ENCODE data around the gene HDX. TPM values are rescaled to one million over a fixed set of nuclear protein-coding genes. Genes with fewer than 3 reads are reported as not detected.

The HDX gene
- polyA plus RNA-seq, 1 donor from 2014 or later: 3.1 TPM

- Histone ChIP-seq H3K9me3 (ENCODE audit: low read length) (no peaks in the 10 kb centered on the region), H3K4me3 (ENCODE audit: low read length) (no peak overlapping the region), H3K27ac (ENCODE audit: low read length) (no peak overlapping the region), H3F3A (ENCODE audit: insufficient read depth, low read length, poor library complexity, severe bottlenecking) (no peaks in the 10 kb centered on the region), H3K9ac (ENCODE audit: low read length) (no peak overlapping the region), H3K79me2 (replicated peaks; ENCODE audit: insufficient read depth, low read length) (no peaks in the 10 kb centered on the region), H4K20me1 (ENCODE audit: insufficient read depth) (no peaks in the 10 kb centered on the region), H3K36me3 (ENCODE audit: insufficient read depth, low read length) (no peaks in the 10 kb centered on the region), H3K9me2 (ENCODE audit: insufficient read depth, low read length) (no peaks in the 10 kb centered on the region), H2AFZ (ENCODE audit: low read depth, low read length) (no peak overlapping the region), H3K27me3 (ENCODE audit: insufficient read depth, low read depth, low read length) (no peaks in the 10 kb centered on the region), H3K4me2 (ENCODE audit: low read length) (no peak overlapping the region)
- no peak for TF ChIP-seq POLR2AphosphoS5 (IDR thresholded peaks at IDR 0.05)
- no peak for TF ChIP-seq RAD21 (conservative IDR thresholded peaks at IDR 0.05)
- TF ChIP-seq SMC3 (conservative IDR thresholded peaks at IDR 0.05; ENCODE audit: poor library complexity): no peak
- TF ChIP-seq, protein P1, sequence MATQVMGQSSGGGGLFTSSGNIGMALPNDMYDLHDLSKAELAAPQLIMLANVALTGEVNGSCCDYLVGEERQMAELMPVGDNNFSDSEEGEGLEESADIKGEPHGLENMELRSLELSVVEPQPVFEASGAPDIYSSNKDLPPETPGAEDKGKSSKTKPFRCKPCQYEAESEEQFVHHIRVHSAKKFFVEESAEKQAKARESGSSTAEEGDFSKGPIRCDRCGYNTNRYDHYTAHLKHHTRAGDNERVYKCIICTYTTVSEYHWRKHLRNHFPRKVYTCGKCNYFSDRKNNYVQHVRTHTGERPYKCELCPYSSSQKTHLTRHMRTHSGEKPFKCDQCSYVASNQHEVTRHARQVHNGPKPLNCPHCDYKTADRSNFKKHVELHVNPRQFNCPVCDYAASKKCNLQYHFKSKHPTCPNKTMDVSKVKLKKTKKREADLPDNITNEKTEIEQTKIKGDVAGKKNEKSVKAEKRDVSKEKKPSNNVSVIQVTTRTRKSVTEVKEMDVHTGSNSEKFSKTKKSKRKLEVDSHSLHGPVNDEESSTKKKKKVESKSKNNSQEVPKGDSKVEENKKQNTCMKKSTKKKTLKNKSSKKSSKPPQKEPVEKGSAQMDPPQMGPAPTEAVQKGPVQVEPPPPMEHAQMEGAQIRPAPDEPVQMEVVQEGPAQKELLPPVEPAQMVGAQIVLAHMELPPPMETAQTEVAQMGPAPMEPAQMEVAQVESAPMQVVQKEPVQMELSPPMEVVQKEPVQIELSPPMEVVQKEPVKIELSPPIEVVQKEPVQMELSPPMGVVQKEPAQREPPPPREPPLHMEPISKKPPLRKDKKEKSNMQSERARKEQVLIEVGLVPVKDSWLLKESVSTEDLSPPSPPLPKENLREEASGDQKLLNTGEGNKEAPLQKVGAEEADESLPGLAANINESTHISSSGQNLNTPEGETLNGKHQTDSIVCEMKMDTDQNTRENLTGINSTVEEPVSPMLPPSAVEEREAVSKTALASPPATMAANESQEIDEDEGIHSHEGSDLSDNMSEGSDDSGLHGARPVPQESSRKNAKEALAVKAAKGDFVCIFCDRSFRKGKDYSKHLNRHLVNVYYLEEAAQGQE (IDR thresholded peaks at IDR 0.05; ENCODE audit: borderline replicate concordance): no peak
- TF ChIP-seq, protein P2, sequence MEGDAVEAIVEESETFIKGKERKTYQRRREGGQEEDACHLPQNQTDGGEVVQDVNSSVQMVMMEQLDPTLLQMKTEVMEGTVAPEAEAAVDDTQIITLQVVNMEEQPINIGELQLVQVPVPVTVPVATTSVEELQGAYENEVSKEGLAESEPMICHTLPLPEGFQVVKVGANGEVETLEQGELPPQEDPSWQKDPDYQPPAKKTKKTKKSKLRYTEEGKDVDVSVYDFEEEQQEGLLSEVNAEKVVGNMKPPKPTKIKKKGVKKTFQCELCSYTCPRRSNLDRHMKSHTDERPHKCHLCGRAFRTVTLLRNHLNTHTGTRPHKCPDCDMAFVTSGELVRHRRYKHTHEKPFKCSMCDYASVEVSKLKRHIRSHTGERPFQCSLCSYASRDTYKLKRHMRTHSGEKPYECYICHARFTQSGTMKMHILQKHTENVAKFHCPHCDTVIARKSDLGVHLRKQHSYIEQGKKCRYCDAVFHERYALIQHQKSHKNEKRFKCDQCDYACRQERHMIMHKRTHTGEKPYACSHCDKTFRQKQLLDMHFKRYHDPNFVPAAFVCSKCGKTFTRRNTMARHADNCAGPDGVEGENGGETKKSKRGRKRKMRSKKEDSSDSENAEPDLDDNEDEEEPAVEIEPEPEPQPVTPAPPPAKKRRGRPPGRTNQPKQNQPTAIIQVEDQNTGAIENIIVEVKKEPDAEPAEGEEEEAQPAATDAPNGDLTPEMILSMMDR (IDR thresholded peaks at IDR 0.05; ENCODE audit: poor library complexity, severe bottlenecking): no peak
- no peak for TF ChIP-seq TAF1 (IDR thresholded peaks at IDR 0.05; ENCODE audit: low read depth)
- TF ChIP-seq MXI1 (conservative IDR thresholded peaks at IDR 0.05; ENCODE audit: poor library complexity, severe bottlenecking): no peak
- TF ChIP-seq EZH2 (IDR thresholded peaks at IDR 0.05; ENCODE audit: borderline replicate concordance, insufficient read depth, low read length, poor library complexity, severe bottlenecking): no peak
- TF ChIP-seq EP300 (conservative IDR thresholded peaks at IDR 0.05; ENCODE audit: poor library complexity, severe bottlenecking): no peak
These were observed 23.2 kb downstream of the HDX start for GRCh38 chrX:84479086-84479485.

DNA sequence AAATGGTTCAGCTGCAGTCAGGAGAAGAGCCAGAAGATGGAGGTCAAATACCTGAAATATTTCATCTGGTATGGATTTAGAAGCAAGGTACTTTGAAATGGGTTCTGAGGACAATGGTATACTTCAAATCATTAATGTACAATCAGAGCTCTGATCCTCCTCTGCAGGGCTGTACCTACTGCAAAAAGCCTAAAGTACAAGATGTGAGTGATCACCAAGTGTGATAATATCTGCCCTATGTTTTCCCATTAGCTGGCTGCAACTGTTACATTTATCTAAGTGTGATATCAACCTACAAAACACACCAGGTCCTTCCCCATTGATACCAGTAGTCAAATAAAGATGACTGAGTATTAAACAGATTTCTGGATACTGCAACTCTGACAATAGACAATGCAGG, 25.1 kb downstream of the HDX start:
- Histone ChIP-seq H3K27ac (ENCODE audit: low read length) (no peak overlapping the region), H3K79me2 (replicated peaks; ENCODE audit: insufficient read depth, low read length) (no peaks in the 10 kb centered on the region), H3K36me3 (ENCODE audit: insufficient read depth, low read length) (no peaks in the 10 kb centered on the region), H3K27me3 (ENCODE audit: insufficient read depth, low read depth, low read length) (no peaks in the 10 kb centered on the region), H3F3A (ENCODE audit: insufficient read depth, low read length, poor library complexity, severe bottlenecking) (no peaks in the 10 kb centered on the region), H3K4me2 (ENCODE audit: low read length) (no peak overlapping the region), H4K20me1 (ENCODE audit: insufficient read depth) (no peaks in the 10 kb centered on the region), H3K4me3 (ENCODE audit: low read length) (no peak overlapping the region), H3K9me2 (ENCODE audit: insufficient read depth, low read length) (no peaks in the 10 kb centered on the region), H3K9me3 (ENCODE audit: low read length) (no peaks in the 10 kb centered on the region), H2AFZ (ENCODE audit: low read depth, low read length) (no peak overlapping the region), H3K9ac (ENCODE audit: low read length) (no peak overlapping the region)
- TF ChIP-seq RAD21 (conservative IDR thresholded peaks at IDR 0.05) (no peak), TAF1 (IDR thresholded peaks at IDR 0.05; ENCODE audit: low read depth) (no peak), POLR2AphosphoS5 (IDR thresholded peaks at IDR 0.05) (no peak), SMC3 (conservative IDR thresholded peaks at IDR 0.05; ENCODE audit: poor library complexity) (no peak), EP300 (conservative IDR thresholded peaks at IDR 0.05; ENCODE audit: poor library complexity, severe bottlenecking) (no peak)
- TF ChIP-seq, protein P2 (IDR thresholded peaks at IDR 0.05; ENCODE audit: poor library complexity, severe bottlenecking): no peak
- TF ChIP-seq, protein P1 (IDR thresholded peaks at IDR 0.05; ENCODE audit: borderline replicate concordance): no peak

Measured in neural cell (in vitro differentiated cells).